PC-3 (cell line): ENCODE results near the gene DNAH2. TPM values are rescaled to one million over a fixed set of nuclear protein-coding genes. Genes with fewer than 3 reads are reported as not detected.
A peak's percentile ranks its signal among the peaks of the same experiment; 100 is the strongest.

Experiments
- ATAC-seq: fragments of 200-7000 bp; cut with Tn5 transposase; 2 replicates; pipeline ENCODE4 v1.9.1; 2020; ENCODE audit warnings: mild to moderate bottlenecking, moderate library complexity
- BruUV-seq: library from RNA; stranded (reverse); fragments of 400-500 nt; replicated peaks from 2 replicates; lab custom pipeline; 2021; lab: Mats Ljungman, UMichigan
- CTCF ChIA-PET: fragments of 300-600 bp; sonication (Branson Sonifier 250); formaldehyde crosslinking; loops from one replicate; lab custom pipeline; 2022; ENCODE audit warnings: antibody characterized with exemption; lab: Charles Lee
- POLR2A ChIA-PET: fragments of 300-600 bp; sonication (Branson Sonifier 250); formaldehyde crosslinking; loops from one replicate; lab custom pipeline; 2022; ENCODE audit warnings: antibody characterized with exemption; ENCODE audit not compliant: unreplicated experiment; lab: Charles Lee
- DNase-seq: peaks from one replicate; pipeline ENCODE4 v3.0.0-alpha.2; 2015
- H2AFZ ChIP-seq: fragments of 300-600 bp; sonication (generic); 2 replicates; pipeline ENCODE4 v1.6.0; 2016; ENCODE audit warnings: antibody characterized with exemption, low read length
- H3F3A ChIP-seq: fragments of 300-600 bp; sonication (generic); one replicate; pipeline ENCODE4 v1.6.0; 2017; ENCODE audit warnings: antibody characterized with exemption, low read length, control low read depth, mild to moderate bottlenecking; ENCODE audit not compliant: unreplicated experiment
- H3K27ac ChIP-seq: fragments of 300-600 bp; sonication (generic); 2 replicates; pipeline ENCODE4 v1.5.1; 2016; ENCODE audit warnings: mild to moderate bottlenecking, low read length
- H3K27me3 ChIP-seq: fragments of 300-600 bp; sonication (generic); 2 replicates; pipeline ENCODE4 v1.6.1; 2016; ENCODE audit warnings: low read length, mixed read lengths
- H3K36me3 ChIP-seq: fragments of 300-600 bp; sonication (generic); 2 replicates; pipeline ENCODE4 v1.6.1; 2016; ENCODE audit warnings: low read depth, mixed run types, low read length, mixed read lengths
- H3K4me1 ChIP-seq: fragments of 300-600 bp; sonication (generic); 2 replicates; pipeline ENCODE4 v1.5.1; 2016; ENCODE audit warnings: low read length; ENCODE audit not compliant: insufficient read depth
- H3K4me2 ChIP-seq: fragments of 300-600 bp; sonication (generic); 2 replicates; pipeline ENCODE4 v1.6.0; 2016; ENCODE audit warnings: low read length
- H3K4me3 ChIP-seq: fragments of 300-600 bp; sonication (generic); 2 replicates; pipeline ENCODE4 v1.5.1; 2016; ENCODE audit warnings: mild to moderate bottlenecking, low read length, mixed read lengths
- H3K79me2 ChIP-seq: fragments of 300-600 bp; sonication (generic); 2 replicates; pipeline ENCODE4 v1.6.1; 2017; ENCODE audit warnings: low read length, mixed read lengths
- H3K9ac ChIP-seq: fragments of 300-600 bp; sonication (generic); 2 replicates; pipeline ENCODE4 v1.6.0; 2016; ENCODE audit warnings: mild to moderate bottlenecking, low read length
- H3K9me2 ChIP-seq: fragments of 300-600 bp; sonication (generic); replicated peaks from 2 replicates; pipeline ENCODE4 v1.6.1; 2016; ENCODE audit warnings: mixed run types, low read length, mixed read lengths
- H3K9me3 ChIP-seq: fragments of 300-600 bp; sonication (generic); 2 replicates; pipeline ENCODE4 v1.6.1; 2016; ENCODE audit warnings: low read length, mixed read lengths
- H4K20me1 ChIP-seq: fragments of 300-600 bp; sonication (generic); 2 replicates; pipeline ENCODE4 v1.6.1; 2016; ENCODE audit warnings: low read length, mixed read lengths
- CTCF ChIP-seq: fragments of 300-600 bp; sonication (generic); conservative IDR thresholded peaks from 2 replicates; pipeline ENCODE4 v1.5.1; 2017; ENCODE audit warnings: antibody characterized with exemption, low read depth, mild to moderate bottlenecking, low read length
- EZH2 ChIP-seq: fragments of 300-600 bp; sonication (generic); IDR thresholded peaks from one replicate; pipeline ENCODE4 v1.6.1; 2017; ENCODE audit warnings: antibody characterized with exemption, mild to moderate bottlenecking, low read length; ENCODE audit not compliant: unreplicated experiment
- EZH2phosphoT487 ChIP-seq: fragments of 300-600 bp; sonication (generic); IDR thresholded peaks from 2 replicates; pipeline ENCODE4 v1.6.1; 2018; ENCODE audit warnings: mild to moderate bottlenecking, antibody characterized with exemption, low read length, borderline replicate concordance
- intact Hi-C: fragments of 100-400 bp; cut with micrococcal nuclease; formaldehyde crosslinking; loops from 2 replicates; pipeline ENCODE4 v1.9.0; 2023
- total RNA-seq: library from RNA; depleted of rRNA; stranded (reverse); fragments of >200 nt; gene quantifications from 2 replicates; pipeline ENCODE4 v1.2.3, GENCODE V29; 2014

The DNAH2 gene
- total RNA-seq, 1 experiment from 2014 or later: 0.62 TPM

- DNase-seq (no peak), ATAC-seq (no peak)
- no peaks in the 10 kb centered on the region for H3K79me2 ChIP-seq
- H3K36me3 ChIP-seq: no peaks in the 10 kb centered on the region
- H3K4me3 ChIP-seq: no peak overlapping the region
- H3K9ac ChIP-seq: no peak overlapping the region
- POLR2A ChIA-PET: no interaction called here
- no peaks in the 10 kb centered on the region for H3K9me3 ChIP-seq
- peak overlapping the region; percentile 48; the same call in 1 of the 2 replicates for H2AFZ ChIP-seq
- TF ChIP-seq CTCF: no peak
- no peak for TF ChIP-seq EZH2
- no peak for TF ChIP-seq EZH2phosphoT487
- no peaks in the 10 kb centered on the region for H3K27me3 ChIP-seq
- H3K9me2 ChIP-seq: no peaks in the 10 kb centered on the region
- H3K4me1 ChIP-seq: peaks cover 11% of the 10 kb centered on the region
- no TSS peak for BruUV-seq
- CTCF ChIA-PET: no interaction called here
- intact Hi-C loops: no loop called here
- no peaks in the 10 kb centered on the region for H4K20me1 ChIP-seq
- no peak overlapping the region for H3K27ac ChIP-seq
- H3F3A ChIP-seq: peaks cover under 1% of the 10 kb centered on the region
- H3K4me2 ChIP-seq: no peak overlapping the region
Observed at GRCh38 chr17:7755095-7755890, 37.7 kb downstream of the DNAH2 start.

GRCh38 chr17:7756968-7757367, 39.4 kb downstream of the DNAH2 start:
- H3K4me2 ChIP-seq: no peak overlapping the region
- H3K9ac ChIP-seq: no peak overlapping the region
- no peaks in the 10 kb centered on the region for H3F3A ChIP-seq
- no peaks in the 10 kb centered on the region for H3K79me2 ChIP-seq
- H4K20me1 ChIP-seq: no peaks in the 10 kb centered on the region
- H3K9me2 ChIP-seq: no peaks in the 10 kb centered on the region
- POLR2A ChIA-PET: interaction anchor here (0.5 kb wide), 1 partner anchor 9 kb away, joined by 4 read pairs; no protein-coding TSS in a partner anchor
- no peaks in the 10 kb centered on the region for H3K27me3 ChIP-seq
- CTCF ChIA-PET: no interaction called here
- ATAC-seq: no peak
- BruUV-seq: no TSS peak
- peaks cover 5% of the 10 kb centered on the region for H3K4me1 ChIP-seq
- H3K36me3 ChIP-seq: no peaks in the 10 kb centered on the region
- H3K9me3 ChIP-seq: no peaks in the 10 kb centered on the region
- H3K27ac ChIP-seq: no peak overlapping the region
- no peak for TF ChIP-seq CTCF
- no peak for TF ChIP-seq EZH2
- no peak for TF ChIP-seq EZH2phosphoT487
- no peak overlapping the region for H2AFZ ChIP-seq
- DNase-seq: no peak
- no peak overlapping the region for H3K4me3 ChIP-seq
- intact Hi-C loops: no loop called here

- Histone ChIP-seq H3K9me2 (no peaks in the 10 kb centered on the region), H4K20me1 (no peaks in the 10 kb centered on the region), H3K36me3 (no peaks in the 10 kb centered on the region), H3K4me1 (no peaks in the 10 kb centered on the region), H3K4me3 (no peak overlapping the region), H2AFZ (no peak overlapping the region), H3K27ac (no peak overlapping the region), H3K9me3 (no peaks in the 10 kb centered on the region), H3K9ac (no peak overlapping the region), H3K27me3 (no peaks in the 10 kb centered on the region), H3K4me2 (no peak overlapping the region), H3F3A (no peaks in the 10 kb centered on the region), H3K79me2 (no peaks in the 10 kb centered on the region)
- ChIA-PET CTCF (no interaction called here), POLR2A (no interaction called here)
- BruUV-seq: no TSS peak
- intact Hi-C loops: no loop called here
- ATAC-seq: no peak
- TF ChIP-seq EZH2phosphoT487 (no peak), CTCF (no peak), EZH2 (no peak)
- DNase-seq: no peak
Observed at GRCh38 chr17:7763919-7764318, 46.4 kb downstream of the DNAH2 start.
